GM15510 (cell line): ENCODE data around the gene MORN1.

ENCODE experiments used
- POLR2A ChIP-seq: IDR thresholded peaks from 3 replicates; pipeline ENCODE4 v1.6.1; 2011; ENCODE audit warnings: borderline replicate concordance; ENCODE audit not compliant: insufficient read length; ENCODE audit errors: extremely low read depth

The MORN1 gene

DNA sequence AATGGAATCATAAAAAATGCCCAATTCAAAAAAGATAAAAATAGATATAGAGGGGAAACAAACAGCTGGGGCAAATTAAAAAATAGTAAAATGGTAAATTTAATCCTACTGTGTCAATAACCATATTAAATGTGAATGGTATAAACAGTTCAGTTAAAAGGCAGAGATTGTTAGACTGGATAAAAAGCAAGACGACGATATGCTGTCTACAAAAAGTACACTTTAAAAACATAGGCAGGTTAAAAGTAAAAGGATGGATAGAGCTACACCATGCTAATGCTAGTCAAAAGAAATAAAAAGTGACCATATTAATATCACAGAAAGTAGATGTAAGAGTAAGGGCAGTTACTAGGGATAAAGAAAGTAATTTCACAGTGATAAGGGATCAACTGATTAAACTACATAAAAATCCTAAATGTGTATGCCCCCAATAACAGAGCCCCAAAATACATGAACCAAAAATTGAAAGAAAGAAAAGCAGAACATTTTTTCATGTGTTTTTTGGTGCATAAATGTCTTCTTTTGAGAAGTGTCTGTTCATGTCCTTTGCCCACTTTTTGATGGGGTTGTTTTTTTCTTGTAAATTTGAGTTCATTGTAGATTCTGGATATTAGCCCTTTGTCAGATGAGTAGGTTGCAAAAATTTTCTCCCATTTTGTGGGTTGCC, 27.4 kb downstream of the MORN1 start:
- no peak for TF ChIP-seq POLR2A

DNA sequence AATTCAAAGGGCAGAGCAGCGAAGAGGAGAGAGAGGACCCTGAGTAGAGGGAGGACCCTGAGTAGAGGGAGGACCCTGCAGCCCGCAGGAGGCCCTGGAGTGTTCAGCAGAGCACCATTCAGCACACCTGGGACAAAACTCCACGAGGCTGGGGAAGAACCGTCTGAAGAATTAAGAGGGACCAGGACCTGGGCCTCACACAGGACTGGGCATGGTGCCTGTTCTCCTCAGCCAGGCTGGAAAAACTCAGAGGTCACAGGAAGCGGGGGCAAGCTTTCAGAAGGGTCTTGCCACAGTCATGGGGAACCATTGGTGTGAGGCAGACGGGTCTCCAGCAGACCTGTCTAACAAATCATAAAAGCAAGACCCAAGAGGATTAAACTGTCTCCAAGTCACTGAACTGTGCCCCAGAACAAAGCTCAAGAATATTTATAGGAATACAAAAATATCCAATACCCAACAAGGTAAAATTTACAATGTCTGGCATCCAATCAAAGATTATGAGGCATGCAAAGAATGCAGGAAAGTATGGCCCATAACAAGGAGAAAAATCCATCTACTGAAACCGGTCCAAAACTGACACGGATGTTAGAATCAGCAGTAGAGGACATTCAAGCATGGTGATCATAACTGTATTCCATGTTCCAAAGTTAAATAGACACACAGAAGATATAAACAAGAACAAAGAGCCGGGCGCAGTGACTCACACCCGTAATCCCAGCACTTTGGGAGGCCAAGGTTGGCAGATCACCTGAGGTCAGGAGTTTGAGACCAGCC, 30.6 kb downstream of the MORN1 start:
- TF ChIP-seq POLR2A = no peak

DNA sequence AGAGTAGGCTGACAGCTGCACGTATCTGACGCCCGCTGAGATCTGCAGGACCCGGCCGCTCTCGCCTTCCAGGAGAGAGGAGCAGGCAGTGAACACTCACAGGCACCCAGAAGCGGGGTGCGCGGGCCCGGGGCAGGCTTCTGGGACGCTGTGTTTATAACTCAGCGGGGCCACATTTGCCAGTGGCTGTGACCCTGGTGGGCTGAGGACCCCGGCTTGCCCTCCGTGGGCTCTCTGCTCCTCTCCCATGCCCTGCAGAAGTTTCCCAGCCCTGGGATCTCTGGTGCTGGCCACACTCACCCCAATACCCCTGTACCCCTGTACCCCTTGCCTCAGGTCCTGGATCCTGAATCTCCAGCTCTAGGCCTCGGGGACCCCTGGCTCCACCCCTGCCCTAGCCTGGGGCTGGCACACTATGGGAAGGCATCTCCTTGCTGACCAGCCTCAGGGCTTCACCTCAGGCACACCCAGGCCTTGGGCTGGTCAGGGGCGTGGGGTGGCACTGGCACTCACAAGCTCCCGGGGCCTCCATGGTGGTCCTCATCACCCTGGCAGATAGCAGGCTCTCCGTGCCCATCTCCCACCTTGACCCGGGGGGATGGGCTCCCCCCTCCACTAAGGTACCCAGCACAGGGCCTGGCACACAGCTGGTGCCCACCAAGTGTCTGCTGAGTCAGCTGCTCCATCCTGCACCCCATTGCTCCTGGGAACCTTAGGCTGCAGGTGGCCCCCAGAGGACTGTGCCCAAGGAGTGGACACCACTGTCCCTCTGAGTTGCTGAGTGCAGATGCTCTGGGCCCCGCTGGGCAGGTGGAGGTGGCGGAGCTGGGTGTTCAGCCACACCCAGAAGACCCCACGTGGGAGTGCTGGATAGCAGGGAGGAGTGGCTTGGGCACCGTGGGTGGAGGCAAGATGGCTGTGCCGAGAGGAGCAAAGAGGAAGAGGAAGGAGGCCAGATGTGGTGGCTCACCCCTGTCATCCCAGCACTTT, 32.4 kb downstream of the MORN1 start:
- no peak for TF ChIP-seq POLR2A

DNA sequence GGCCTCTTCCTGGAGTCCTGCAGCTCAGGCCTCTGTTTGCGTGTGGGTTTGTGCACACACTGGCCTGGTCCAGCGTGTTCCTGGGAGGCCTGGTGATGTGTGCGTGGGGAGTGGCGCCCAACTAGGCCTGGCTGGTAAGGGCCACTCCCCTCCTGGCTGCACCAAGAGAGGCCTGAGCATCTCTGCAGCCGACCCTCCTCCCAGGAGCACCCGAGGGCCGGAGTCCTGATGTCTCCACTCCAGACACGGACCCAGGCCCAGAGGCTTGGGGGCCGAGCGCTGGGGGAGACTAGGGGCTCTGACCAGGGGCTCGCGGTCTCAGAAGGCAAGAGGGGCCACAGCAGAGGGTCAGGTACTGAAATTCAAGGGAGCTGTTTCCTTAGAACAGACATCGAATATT, 33.3 kb downstream of the MORN1 start:
- TF ChIP-seq POLR2A = no peak

DNA sequence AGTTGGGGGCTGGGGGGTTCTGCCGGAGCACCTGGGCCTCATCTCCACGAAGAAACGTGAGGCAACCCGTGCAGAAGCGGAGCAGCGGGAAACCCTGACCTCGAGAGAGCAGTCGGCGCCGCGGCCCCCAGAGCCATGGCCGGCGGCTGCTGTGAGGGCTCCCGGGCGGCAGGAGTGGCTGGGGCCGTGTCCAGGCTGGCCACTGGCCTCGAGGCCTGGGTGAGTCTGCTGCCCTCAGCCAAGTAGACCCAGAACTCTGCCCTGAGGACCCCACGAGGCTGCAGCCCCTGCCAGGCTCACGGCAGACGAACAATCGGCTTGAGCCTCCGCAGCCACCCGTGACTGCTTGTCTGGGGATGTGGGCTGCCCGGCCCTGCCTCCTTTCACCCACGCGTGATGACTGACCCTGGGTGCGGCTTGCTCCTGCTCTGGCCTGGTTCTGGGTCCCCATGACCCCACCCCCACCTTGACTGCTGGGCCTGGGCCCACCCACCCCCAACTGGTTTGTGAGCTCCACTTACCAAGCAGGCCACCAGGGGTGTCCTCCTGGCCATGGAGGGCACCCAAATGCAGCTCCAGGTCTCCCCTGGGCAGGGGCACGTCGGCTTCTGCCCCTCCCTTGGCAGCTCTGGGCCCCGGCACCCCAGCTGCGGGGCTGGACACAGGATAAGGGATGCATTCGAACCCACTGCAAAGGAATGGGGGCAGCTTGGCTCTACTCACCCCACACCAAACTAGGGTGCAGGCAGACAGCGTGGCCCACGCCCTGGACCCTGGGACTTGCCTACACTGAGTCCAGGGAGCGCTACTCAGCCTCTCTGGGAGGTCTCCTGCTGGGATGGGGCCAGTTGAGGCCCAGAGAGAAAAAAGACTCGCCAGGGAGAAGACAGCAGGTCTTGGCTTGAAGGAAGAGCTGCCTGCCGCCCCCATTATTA, 34.2 kb downstream of the MORN1 start:
- no peak for TF ChIP-seq POLR2A

DNA sequence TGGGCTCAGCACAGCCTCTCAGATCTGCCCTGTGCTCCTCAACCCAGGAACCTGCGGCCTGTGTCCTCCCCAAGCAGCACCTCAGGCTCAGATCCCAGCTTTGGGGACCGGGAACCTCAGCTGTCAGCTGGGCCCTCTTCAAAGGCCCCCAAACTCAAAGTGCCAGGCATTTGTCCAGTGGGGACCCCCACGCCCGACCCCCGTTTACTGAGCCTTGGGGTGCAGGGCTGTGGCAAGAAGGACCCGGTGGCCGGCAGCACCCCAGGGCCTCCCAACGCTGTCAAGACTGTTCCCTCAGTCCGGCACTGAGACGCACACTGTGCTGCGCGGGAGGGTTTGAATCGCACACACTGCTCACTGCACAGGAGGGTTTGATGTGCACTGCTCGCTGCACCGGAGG, 35.0 kb downstream of the MORN1 start:
- no peak for TF ChIP-seq POLR2A

DNA sequence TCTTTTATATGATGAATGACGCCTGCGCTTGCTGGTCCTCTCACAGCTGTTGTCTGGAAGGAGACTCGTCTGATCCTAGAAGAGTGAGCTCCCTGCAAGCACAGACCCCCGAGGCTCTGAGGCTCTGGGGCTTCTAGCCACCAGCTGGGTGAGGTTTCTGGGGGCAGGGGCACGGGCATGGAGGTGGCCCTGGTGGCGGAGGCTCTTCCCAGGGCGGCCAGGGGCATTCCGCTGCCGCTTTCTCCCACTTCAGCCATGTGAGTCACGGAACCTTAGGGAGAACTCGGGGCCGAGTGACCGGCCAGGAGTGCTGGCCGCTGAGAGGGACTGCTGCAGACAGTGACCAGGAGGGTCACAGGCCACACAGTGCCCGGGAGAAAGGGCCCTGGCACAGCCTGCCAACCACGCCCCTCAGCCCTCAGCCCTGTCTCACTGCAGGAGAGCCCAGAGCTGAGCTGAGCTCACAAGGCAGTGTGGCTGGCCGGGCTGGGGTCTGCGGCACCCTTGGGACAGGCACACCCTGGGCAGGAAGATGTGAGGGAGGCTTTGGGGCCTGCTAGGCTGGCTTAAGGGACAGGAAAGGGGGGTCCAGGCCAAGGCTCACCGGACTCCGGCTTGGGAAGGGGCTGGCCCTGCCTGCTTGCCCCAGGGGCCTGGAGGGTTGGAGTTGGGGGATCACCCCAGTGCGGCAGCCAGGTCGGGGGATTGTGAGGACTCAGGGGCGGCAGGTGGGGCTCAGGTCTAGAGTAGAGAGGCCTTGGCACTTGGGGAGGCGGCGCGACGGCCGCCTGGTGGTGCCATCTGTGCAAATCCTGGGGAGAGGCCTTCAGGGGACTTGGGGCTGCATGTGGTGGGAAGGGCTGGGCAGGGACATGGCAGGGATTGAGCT, 35.7 kb downstream of the MORN1 start:
- TF ChIP-seq POLR2A = no peak

DNA sequence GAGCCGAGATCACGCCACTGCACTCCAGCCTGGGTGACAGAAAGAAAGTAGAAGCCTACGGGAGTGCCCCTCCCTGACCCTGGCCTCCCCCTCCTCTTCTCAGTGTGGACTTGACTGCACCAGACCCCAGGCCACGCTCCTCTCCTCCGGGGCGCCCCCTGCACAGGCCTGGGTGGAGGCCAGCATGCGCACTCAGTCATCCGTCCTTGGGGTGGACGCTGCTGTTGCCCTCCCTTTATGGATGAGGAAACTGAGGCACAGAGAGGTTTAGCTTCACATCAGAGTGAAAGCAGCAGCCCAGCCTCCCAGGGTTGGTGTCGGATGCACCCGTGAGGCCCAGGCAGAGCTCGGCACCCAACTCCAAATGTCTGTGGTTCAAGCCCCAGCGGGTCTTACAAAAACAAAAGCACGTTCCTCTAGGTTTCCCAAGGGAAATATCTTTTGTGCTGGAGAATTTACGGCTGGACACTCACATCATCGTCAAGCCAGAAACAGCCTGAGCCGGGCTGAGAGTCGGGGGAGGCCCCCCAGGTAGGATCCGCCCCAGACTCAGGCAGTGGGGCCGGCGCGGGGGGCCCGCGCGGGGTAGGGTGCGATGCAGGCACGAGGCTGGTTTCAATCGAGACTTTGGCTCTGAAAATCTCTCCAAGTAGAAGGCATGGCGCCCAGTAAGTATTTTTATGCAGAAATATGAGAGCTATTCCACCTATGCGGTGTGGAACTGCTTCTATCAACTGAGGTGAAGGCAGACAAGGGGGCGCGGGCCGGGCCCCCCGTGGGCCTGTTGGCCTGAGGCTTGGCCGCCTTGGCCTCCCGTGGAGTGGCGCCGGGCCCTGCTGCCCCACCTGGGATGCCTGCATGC, 36.6 kb downstream of the MORN1 start:
- TF ChIP-seq POLR2A = no peak

DNA sequence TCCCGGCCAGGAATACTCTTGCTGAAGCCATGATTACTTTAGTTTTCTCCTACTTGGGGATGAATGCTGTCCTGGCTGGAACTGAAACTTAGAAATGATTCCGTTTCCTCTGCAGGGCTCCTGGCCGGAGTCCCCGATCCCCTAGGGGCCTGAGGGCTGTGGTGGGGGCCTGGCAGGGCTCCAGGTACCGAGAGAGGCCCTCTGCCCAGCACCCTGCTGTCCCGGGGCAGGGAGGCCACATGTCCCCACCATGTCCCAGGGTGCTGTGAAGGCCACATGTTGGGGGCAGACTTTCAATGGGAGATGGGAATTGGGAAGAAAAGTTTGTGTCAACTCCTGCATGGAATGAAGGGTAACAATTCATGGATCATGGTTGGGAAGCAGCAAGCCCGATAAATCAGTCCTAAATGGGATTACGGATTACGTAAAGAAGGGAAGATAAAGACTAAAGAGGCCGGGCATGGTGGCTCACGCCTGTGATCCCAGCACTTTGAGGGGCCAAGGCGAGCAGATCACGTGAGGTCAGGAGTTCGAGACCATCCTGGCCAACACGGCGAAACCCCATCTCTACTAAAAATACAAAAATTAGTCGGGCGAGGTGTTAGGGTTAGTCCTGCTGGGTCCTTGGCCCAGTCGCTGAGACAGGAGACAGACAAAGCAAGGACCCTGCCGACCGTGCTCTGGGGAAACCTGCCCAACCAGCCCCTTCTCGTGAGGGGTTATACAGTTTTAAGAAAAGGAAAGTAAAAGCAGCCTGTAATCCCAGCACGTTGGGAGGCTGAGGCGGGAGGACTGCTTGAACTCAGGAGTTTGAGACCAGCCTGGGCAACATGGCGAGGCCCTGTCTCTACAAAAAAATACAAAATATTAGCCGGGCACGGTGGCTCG, 37.6 kb downstream of the MORN1 start:
- no peak for TF ChIP-seq POLR2A

DNA sequence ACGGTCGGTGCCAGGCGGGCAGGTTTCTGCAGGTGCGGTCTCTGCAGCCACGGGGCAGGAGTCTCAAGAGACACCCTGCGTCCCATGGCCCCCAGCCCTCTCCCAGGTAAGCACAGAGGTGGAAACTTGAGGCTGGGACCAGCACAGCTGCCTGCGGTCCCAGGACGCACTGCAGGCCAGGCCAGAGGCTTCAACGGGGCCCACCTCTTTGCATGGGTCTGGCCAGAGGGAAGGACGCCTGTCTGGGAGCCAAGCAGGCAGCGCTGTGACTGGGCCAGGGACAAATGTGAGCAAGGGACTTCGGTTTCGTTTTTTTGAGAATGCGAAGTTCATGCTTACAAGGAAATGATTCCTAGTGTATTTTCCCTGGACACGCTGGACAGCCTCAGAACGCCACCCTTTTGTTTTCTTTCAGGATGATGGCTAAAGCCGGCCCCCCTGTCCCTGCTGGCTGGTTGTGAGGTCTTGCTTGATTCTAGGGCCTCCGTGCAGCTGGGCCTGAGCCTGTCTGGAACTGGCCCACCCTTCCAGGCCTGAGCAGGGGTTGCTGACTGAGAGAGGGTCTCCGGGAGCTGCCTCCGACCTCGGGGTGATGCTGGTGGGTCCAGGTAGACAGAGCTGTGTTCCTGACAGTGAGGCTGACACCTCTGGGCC, 38.3 kb downstream of the MORN1 start:
- TF ChIP-seq POLR2A = no peak
